GM21515 (cell line): Measurements from ENCODE around the gene B4GALNT1.
"Not testable (repeated sequence)": the region's sequence is repeated elsewhere in the genome, so short reads cannot be mapped to it uniquely, and the experiment has no call there.

Experiments used
- ATAC-seq: cut with Tn5 transposase; IDR thresholded peaks from one replicate; pipeline ENCODE4 v1.9.1; 2021; ENCODE audit not compliant: unreplicated experiment

The B4GALNT1 gene

GRCh38 chr12:57621497-57622292 is 11.3 kb downstream of the B4GALNT1 start:
- no peak for ATAC-seq

- ATAC-seq: no peak
These were observed 12.0 kb downstream of the B4GALNT1 start for GRCh38 chr12:57620936-57621496.

- ATAC-seq: no peak
These were observed 12.6 kb downstream of the B4GALNT1 start for GRCh38 chr12:57620245-57620935.

GRCh38 chr12:57619434-57620244 is 13.4 kb downstream of the B4GALNT1 start:
- no peak for ATAC-seq

- ATAC-seq: no peak
These were observed 14.0 kb downstream of the B4GALNT1 start for GRCh38 chr12:57618966-57619433.

GRCh38 chr12:57618431-57618830 is 14.6 kb downstream of the B4GALNT1 start:
- ATAC-seq: not testable (repeated sequence)

- ATAC-seq: no peak
These were observed 15.1 kb downstream of the B4GALNT1 start for GRCh38 chr12:57617942-57618341.

- ATAC-seq: no peak
These were observed 16.5 kb downstream of the B4GALNT1 start for GRCh38 chr12:57616383-57617101.

GRCh38 chr12:57615637-57616036 is 17.4 kb downstream of the B4GALNT1 start:
- no peak for ATAC-seq

- no peak for ATAC-seq
These were observed 18.0 kb downstream of the B4GALNT1 start for GRCh38 chr12:57614948-57615500.

- peak; percentile 58 for ATAC-seq
These were observed 18.6 kb downstream of the B4GALNT1 start for GRCh38 chr12:57614178-57614947.

- ATAC-seq: no peak
These were observed 19.4 kb downstream of the B4GALNT1 start for GRCh38 chr12:57613427-57614109.

- ATAC-seq: no peak
These were observed 20.1 kb downstream of the B4GALNT1 start for GRCh38 chr12:57612711-57613426.

- no peak for ATAC-seq
These were observed 20.9 kb downstream of the B4GALNT1 start for GRCh38 chr12:57611827-57612710.

- ATAC-seq: no peak
These were observed 21.7 kb downstream of the B4GALNT1 start, which contains the start of gene ARHGEF25 for GRCh38 chr12:57611108-57611826. Gene ARHGEF25 (plus strand): TSS chr12:57611435. CDS start chr12:57611895, 460 bp downstream.

GRCh38 chr12:57610554-57611107 is 22.4 kb downstream of the B4GALNT1 start:
- no peak for ATAC-seq
